GM19035 (cell line): Measurements from ENCODE around the gene FKBP5.
"Not testable (repeated sequence)": the region's sequence is repeated elsewhere in the genome, so short reads cannot be mapped to it uniquely, and the experiment has no call there.

Source experiments
- ATAC-seq: cut with Tn5 transposase; IDR thresholded peaks from one replicate; pipeline ENCODE4 v1.9.1; 2021; ENCODE audit not compliant: unreplicated experiment

Gene FKBP5

DNA sequence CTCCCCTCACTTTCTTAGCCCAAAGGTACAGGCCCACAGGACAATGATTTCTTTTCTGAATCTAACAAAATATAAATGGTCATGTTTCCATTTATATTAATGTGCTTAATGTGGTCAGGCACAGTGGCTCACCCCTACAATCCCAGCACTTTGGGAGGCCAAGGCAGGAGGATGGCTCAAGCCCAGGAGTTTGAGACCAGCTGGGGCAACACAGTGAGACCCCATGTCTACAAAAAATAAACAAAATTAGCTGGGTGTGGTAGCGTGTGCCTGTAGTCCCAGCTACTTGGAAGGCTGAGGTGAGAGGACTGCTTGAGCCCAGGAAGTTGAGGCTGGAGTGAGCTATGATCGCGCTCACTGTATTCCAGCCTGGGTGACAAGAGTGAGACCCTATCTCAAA, 98.8 kb downstream of the FKBP5 start:
- ATAC-seq: no peak

GRCh38 chr6:35589201-35589739, 99.4 kb downstream of the FKBP5 start:
- ATAC-seq: no peak

DNA sequence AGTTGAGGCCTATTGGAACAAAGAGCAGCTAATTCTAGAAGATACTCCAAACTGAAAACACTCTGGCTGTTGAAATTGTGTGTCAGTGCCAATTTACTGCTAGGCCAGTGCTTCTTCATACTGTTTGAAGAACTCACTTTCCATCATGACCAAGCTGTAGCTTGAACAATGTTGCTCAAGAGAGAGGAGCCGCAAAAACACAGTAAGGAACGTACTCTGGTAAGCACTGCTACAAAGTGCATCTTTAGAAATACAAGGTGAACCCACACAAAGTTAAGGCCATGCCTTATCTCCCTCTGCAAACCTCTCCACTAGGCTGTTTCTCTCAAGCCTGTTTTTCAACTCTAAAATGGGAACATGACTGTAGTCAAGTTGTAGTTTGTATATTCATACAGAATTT, 101.5 kb downstream of the FKBP5 start:
- ATAC-seq: no peak

GRCh38 chr6:35586542-35586941, 102.2 kb downstream of the FKBP5 start:
- ATAC-seq: no peak

- ATAC-seq: no peak
Observed at GRCh38 chr6:35585658-35586057, 103.1 kb downstream of the FKBP5 start.

DNA sequence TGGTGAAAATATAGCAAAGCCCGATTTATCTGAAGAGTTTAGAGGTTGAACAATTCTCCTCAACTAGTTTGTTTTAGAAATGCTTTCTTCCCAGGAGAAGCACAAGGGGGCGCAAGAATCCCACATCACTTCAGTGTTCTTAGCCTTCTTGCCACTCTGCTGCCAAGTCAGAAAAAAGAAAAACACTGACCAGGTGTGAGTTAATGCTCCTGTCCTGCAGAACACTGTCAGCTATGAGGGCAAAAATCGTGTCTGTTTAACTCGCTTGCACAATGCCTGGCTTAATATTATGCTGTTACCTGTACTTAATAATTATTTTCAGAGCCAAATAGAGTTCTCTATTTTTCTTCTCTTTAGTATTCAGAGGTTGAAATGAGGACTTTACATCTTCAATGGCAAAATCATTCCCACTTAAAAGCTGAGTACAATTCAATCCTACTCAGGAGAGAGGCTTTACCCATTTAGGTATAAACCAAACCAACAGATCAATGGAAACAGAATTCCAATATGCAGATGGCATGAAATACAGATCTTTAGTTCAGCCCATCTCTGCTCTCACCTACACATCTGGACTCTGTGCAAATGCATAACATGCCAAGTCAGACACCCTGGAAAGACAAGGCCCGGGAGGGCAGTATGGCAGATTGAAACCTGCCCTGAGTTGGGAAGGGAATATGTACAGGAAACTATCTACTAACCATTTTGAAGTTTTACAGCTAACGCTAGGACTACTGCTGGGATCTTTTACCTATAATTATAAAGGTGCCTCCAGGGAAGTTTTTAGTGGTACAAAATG, 104.6 kb downstream of the FKBP5 start:
- ATAC-seq: no peak

- no peak for ATAC-seq
Observed at GRCh38 chr6:35582315-35582714, 106.4 kb downstream of the FKBP5 start.

- no peak for ATAC-seq
Observed at GRCh38 chr6:35581633-35582032, 107.1 kb downstream of the FKBP5 start.

GRCh38 chr6:35580836-35581235, 107.9 kb downstream of the FKBP5 start:
- no peak for ATAC-seq

GRCh38 chr6:35576682-35577081, 112.0 kb downstream of the FKBP5 start:
- no peak for ATAC-seq

GRCh38 chr6:35573495-35574110, 115.1 kb downstream of the FKBP5 start:
- no peak for ATAC-seq

- not testable (repeated sequence) for ATAC-seq
Observed at GRCh38 chr6:35570885-35571330, 117.8 kb downstream of the FKBP5 start.

DNA sequence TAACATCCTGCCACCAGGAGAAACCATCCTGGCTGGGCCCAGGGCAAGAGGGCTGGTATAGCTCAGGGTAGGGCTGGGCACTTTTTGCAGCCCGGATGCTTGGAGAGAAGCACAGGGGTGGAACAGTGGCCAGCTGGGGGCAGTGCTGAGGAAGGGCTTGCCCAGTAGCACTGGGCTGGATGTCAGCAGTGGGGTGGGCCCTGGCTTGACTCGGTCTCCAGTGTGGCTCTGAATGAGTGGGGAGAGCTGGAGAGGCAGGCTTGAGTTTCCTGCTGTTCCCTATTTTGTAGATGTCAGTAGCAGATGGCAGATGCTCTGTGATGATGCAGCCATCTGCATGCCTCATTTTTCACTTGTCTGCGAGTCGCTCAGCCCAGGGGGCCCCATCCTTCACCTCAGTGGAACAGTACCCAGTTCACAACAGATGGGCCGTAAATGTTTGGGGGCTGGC, 119.7 kb downstream of the FKBP5 start:
- ATAC-seq: no peak

GRCh38 chr6:35566794-35567193, 121.9 kb downstream of the FKBP5 start:
- no peak for ATAC-seq

- ATAC-seq: no peak
Observed at GRCh38 chr6:35564733-35565132, 124.0 kb downstream of the FKBP5 start.

DNA sequence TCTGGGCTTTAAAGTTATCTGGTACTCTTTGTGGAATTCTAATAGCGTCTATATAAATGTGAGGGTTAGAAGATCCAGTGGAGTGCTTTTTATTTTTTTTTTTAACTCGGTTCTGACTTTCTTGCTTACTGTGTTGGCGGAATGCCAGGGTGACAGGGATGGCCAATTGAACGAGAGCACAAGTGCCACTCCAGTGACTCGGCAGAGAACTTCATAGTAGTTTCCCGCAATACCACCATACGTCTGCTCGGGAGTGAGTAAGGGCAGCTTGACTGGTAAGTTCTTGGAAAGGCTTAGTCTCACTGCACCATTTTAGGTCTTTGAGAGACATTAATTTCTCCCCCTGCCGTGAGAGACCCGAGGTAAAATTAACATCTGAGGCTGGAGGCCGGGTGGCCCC, 126.7 kb downstream of the FKBP5 start:
- ATAC-seq: no peak

DNA sequence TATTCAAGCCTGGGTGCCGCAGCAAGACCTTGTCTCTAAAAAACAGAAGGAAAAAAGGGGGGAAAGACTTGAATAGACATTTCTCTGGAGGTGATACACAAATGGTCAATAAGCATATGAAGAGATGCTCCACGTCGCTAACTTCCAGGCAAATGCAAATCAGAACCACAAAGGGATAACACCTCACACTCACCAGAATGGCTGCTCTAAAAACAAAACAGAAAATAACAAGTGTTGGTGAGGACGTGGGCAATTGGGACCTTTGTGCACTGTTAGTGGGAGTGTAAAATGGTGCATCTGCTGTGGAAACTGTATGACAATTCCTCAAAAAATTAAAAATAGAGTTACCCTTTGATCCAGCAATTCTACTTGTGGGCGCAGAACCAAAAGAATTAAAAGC, 127.6 kb downstream of the FKBP5 start:
- no peak for ATAC-seq

GRCh38 chr6:35558571-35558970, 130.1 kb downstream of the FKBP5 start:
- ATAC-seq: no peak

DNA sequence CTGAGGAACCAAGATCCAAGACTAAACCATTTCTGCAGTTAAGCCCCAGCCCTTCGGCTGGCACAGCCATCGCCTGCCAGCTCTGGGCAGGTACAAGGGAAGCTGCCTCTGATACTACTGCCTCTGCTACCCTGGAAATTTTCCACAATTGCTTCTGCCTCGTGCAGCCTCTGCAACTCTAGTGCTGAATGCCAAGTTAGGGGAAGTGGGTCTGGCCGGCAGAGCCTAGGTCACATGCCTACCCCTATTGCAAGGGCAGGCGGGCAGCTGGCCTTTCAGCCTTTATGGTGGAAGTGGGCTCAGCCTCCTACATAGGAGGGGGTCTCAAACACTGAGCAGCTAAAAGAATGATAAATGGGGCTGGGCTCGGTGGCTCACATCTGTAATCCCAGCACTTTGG, 131.5 kb downstream of the FKBP5 start:
- ATAC-seq: no peak

DNA sequence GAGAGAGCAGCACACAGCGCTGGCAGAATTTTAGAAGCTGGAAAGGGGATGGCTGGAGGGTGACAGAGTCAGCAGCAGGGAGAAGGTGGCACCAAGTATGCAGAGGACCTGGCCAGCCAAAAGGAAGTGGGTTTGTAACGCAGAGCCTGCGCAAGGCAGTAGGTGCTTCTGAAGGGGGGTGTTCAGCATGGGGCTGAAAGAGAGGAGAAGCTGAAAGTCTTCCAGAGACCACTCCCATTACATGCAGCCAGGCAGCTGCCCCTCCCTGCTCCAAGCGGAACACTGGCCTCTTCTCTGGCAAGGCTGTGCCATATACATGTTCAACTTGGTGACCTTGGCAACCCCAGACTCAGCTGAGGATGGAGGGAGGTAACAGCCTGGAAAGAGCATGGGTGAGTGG, 133.9 kb downstream of the FKBP5 start:
- no peak for ATAC-seq

DNA sequence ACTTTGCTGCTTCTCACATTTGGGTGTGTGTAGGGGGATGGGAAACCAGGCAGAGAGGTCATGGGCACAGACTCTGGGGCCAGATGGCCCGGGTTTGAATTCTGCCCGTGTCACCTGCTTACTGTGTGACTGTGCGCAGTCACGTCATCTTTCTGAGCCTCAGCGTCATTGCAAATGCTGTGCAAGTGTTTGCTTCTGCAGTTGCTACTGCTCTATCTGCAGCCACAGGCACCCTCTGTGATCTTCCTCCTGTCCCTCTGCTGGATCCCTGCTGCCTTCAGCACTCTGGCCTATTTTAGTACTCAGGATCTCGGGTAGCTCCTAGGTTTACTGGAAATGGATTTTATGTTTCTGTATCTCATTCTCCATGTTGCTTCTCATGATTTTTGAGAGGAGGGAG, 135.4 kb downstream of the FKBP5 start:
- ATAC-seq: no peak

GRCh38 chr6:35552285-35552917, 136.3 kb downstream of the FKBP5 start:
- no peak for ATAC-seq
